Endodermal cell (in vitro differentiated cells): ENCODE data around the gene AKAP6. TPM values are rescaled to one million over a fixed set of nuclear protein-coding genes. Genes with fewer than 3 reads are reported as not detected.
A peak's percentile ranks its signal among the peaks of the same experiment; 100 is the strongest.

Source experiments
- DNase-seq: peaks from one replicate; pipeline ENCODE4 v3.0.0-alpha.2; 2017
- H3K27ac ChIP-seq: 2 replicates; pipeline ENCODE4 v1.5.1; 2013; ENCODE audit warnings: mild to moderate bottlenecking, low read depth, low read length, moderate library complexity
- H3K27me3 ChIP-seq: 2 replicates; pipeline ENCODE4 v1.6.1; 2013; ENCODE audit warnings: mild to moderate bottlenecking, low read length, moderate library complexity; ENCODE audit not compliant: insufficient read depth, control insufficient read depth, poor library complexity, severe bottlenecking
- H3K36me3 ChIP-seq: 2 replicates; pipeline ENCODE4 v1.7.0; 2013; ENCODE audit warnings: mild to moderate bottlenecking, low read length, moderate library complexity; ENCODE audit not compliant: control insufficient read depth, insufficient read depth
- H3K4me1 ChIP-seq: one replicate; pipeline ENCODE4 v1.7.0; 2013; ENCODE audit warnings: low read length; ENCODE audit not compliant: control insufficient read depth, insufficient read depth
- H3K4me3 ChIP-seq: 2 replicates; pipeline ENCODE4 v1.5.1; 2013; ENCODE audit warnings: mild to moderate bottlenecking, low read length, moderate library complexity
- H3K9ac ChIP-seq: 2 replicates; pipeline ENCODE4 v1.6.1; 2013; ENCODE audit warnings: mild to moderate bottlenecking, low read length, moderate library complexity; ENCODE audit not compliant: poor library complexity, severe bottlenecking; ENCODE audit errors: extremely low read depth
- H3K9me3 ChIP-seq: 2 replicates; pipeline ENCODE4 v1.6.1; 2013; ENCODE audit warnings: mild to moderate bottlenecking, low read length, moderate library complexity; ENCODE audit not compliant: control insufficient read depth
- H3K27ac Mint-ChIP-seq: 2 replicates; pipeline ENCODE4 v1.8.0; 2020; ENCODE audit warnings: mixed read lengths
- H3K27me3 Mint-ChIP-seq: 2 replicates; pipeline ENCODE4 v1.8.0; 2021; ENCODE audit warnings: mild to moderate bottlenecking, mixed read lengths; ENCODE audit not compliant: insufficient read depth
- H3K36me3 Mint-ChIP-seq: 2 replicates; pipeline ENCODE4 v1.8.0; 2020; ENCODE audit warnings: low read depth, mixed read lengths
- H3K4me1 Mint-ChIP-seq: 2 replicates; pipeline ENCODE4 v1.8.0; 2020; ENCODE audit warnings: mixed read lengths
- H3K4me3 Mint-ChIP-seq: 2 replicates; pipeline ENCODE4 v1.8.0; 2020; ENCODE audit warnings: mild to moderate bottlenecking, moderate library complexity, mixed read lengths
- H3K9me3 Mint-ChIP-seq: 2 replicates; pipeline ENCODE4 v1.8.0; 2020; ENCODE audit warnings: mild to moderate bottlenecking, mixed read lengths
- CTCF ChIP-seq: fragments of 200-600 bp; sonication (generic); conservative IDR thresholded peaks from 2 replicates; pipeline ENCODE4 v1.5.0; 2021; ENCODE audit warnings: antibody characterized with exemption, mild to moderate bottlenecking
- WGBS, 2 experiments: methylation state at CpG; one replicate each; pipeline versions ENCODE4 v1.1.5 to v1.1.7; 2013; ENCODE audit warnings: missing lambda C conversion rate in 2 of 2, mixed read lengths in 1 of 2; ENCODE audit not compliant: insufficient coverage in 1 of 2, insufficient read length in 1 of 2; 5-methylcytosine and 5-hydroxymethylcytosine counted together
- total RNA-seq, 2 donors: library from RNA; stranded (reverse); fragmentation: NEBNext Ultra II Directional in 1 of 2; extraction: Animal tissue kit (Norgen Biotek cat#: 25700) in 1 of 2; gene quantifications; 2 replicates in 1 of 2; 3 replicates in 1 of 2; pipeline ENCODE4 v1.2.1, GENCODE V29; 2021

Gene AKAP6
- total RNA-seq, 2 donors from 2014 or later = 4.3 to 5.0 TPM

GRCh38 chr14:32703183-32703621, 374.1 kb downstream of the AKAP6 start:
- Histone ChIP-seq H3K9ac (no peak overlapping the region), H3K27me3 (no peaks in the 10 kb centered on the region), H3K4me3 (no peak overlapping the region), H3K27ac (peak overlapping the region; percentile 98), H3K4me1 (no peaks in the 10 kb centered on the region), H3K9me3 (no peaks in the 10 kb centered on the region), H3K36me3 (no peaks in the 10 kb centered on the region)
- H3K4me3 Mint-ChIP-seq = no peak overlapping the region
- H3K36me3 Mint-ChIP-seq = no peaks in the 10 kb centered on the region
- 67 to 84% methylated on average over 4 of the region's 4 CpGs for WGBS, 2 experiments
- no peak for DNase-seq
- no peak overlapping the region for H3K27ac Mint-ChIP-seq
- peaks cover 5% of the 10 kb centered on the region for H3K4me1 Mint-ChIP-seq
- no peak for TF ChIP-seq CTCF
- H3K27me3 Mint-ChIP-seq = no peaks in the 10 kb centered on the region
- peaks cover 3% of the 10 kb centered on the region for H3K9me3 Mint-ChIP-seq

GRCh38 chr14:32706721-32707519, 377.8 kb downstream of the AKAP6 start:
- H3K9ac ChIP-seq = no peak overlapping the region
- no peaks in the 10 kb centered on the region for H3K27me3 Mint-ChIP-seq
- H3K4me1 ChIP-seq = no peaks in the 10 kb centered on the region
- no peaks in the 10 kb centered on the region for H3K27me3 ChIP-seq
- no peak overlapping the region for H3K27ac Mint-ChIP-seq
- H3K27ac ChIP-seq = no peak overlapping the region
- H3K4me1 Mint-ChIP-seq = peaks cover 7% of the 10 kb centered on the region
- no peak for TF ChIP-seq CTCF
- no peaks in the 10 kb centered on the region for H3K9me3 ChIP-seq
- peaks cover 3% of the 10 kb centered on the region for H3K9me3 Mint-ChIP-seq
- H3K36me3 Mint-ChIP-seq = no peaks in the 10 kb centered on the region
- no CpG with 5 or more reads among the region's 1 CpG for WGBS, 2 experiments
- no peak overlapping the region for H3K4me3 ChIP-seq
- DNase-seq = no peak
- no peaks in the 10 kb centered on the region for H3K36me3 ChIP-seq
- H3K4me3 Mint-ChIP-seq = no peak overlapping the region

- no peaks in the 10 kb centered on the region for H3K9me3 ChIP-seq
- no peak overlapping the region for H3K4me3 ChIP-seq
- H3K27me3 ChIP-seq = no peaks in the 10 kb centered on the region
- Mint-ChIP-seq H3K4me3 (no peak overlapping the region), H3K36me3 (no peaks in the 10 kb centered on the region), H3K9me3 (peaks cover 3% of the 10 kb centered on the region), H3K4me1 (peaks cover 3% of the 10 kb centered on the region), H3K27me3 (no peaks in the 10 kb centered on the region), H3K27ac (no peak overlapping the region)
- TF ChIP-seq CTCF = no peak
- no peaks in the 10 kb centered on the region for H3K36me3 ChIP-seq
- no peaks in the 10 kb centered on the region for H3K4me1 ChIP-seq
- no peak overlapping the region for H3K27ac ChIP-seq
- no peak for DNase-seq
- no peak overlapping the region for H3K9ac ChIP-seq
- 96% methylated on average over 4 to 5 of the region's 5 CpGs for WGBS, 2 experiments
Observed at GRCh38 chr14:32707742-32708500, 378.8 kb downstream of the AKAP6 start.
